HepG2 (cell line): ENCODE measurements around the gene ABCC3. TPM values are rescaled to one million over a fixed set of nuclear protein-coding genes. Genes with fewer than 3 reads are reported as not detected.

Experiments used
- ATF2 ChIP-seq: sonication (generic); formaldehyde crosslinking; IDR thresholded peaks from 2 replicates; pipeline ENCODE4 v1.4.0; 2020; ENCODE audit warnings: missing genetic modification reagents
- ATRX ChIP-seq: sonication (generic); formaldehyde crosslinking; IDR thresholded peaks from 2 replicates; pipeline ENCODE4 v1.4.0; 2020; ENCODE audit warnings: missing genetic modification reagents, borderline replicate concordance
- DMTF1 ChIP-seq: sonication (generic); formaldehyde crosslinking; IDR thresholded peaks from 2 replicates; pipeline ENCODE4 v1.4.0; 2020; ENCODE audit warnings: mild to moderate bottlenecking, missing genetic modification reagents
- ETV6 ChIP-seq: sonication (generic); formaldehyde crosslinking; conservative IDR thresholded peaks from 2 replicates; pipeline ENCODE4 v1.4.0; 2020; ENCODE audit warnings: missing genetic modification reagents
- GLI4 ChIP-seq: sonication (generic); formaldehyde crosslinking; IDR thresholded peaks from 2 replicates; pipeline ENCODE4 v1.5.1; 2020; ENCODE audit warnings: missing genetic modification reagents, mild to moderate bottlenecking, moderate library complexity, borderline replicate concordance
- HNRNPK ChIP-seq: fragments of 200-400 bp; formaldehyde crosslinking; IDR thresholded peaks from 2 replicates; pipeline ENCODE4 v1.6.1; 2018; ENCODE audit warnings: low read length, low read depth, moderate library complexity, mild to moderate bottlenecking; ENCODE audit not compliant: poor library complexity, severe bottlenecking
- IKZF4 ChIP-seq: sonication (generic); formaldehyde crosslinking; IDR thresholded peaks from 2 replicates; pipeline ENCODE4 v1.5.1; 2020; ENCODE audit warnings: borderline replicate concordance, mild to moderate bottlenecking, low read depth, missing genetic modification reagents; ENCODE audit errors: not compliant biosample characterization
- JARID2 ChIP-seq: sonication (generic); formaldehyde crosslinking; IDR thresholded peaks from 2 replicates; pipeline ENCODE4 v1.8.1; 2023; ENCODE audit warnings: missing genetic modification reagents, inconsistent platforms; ENCODE audit not compliant: insufficient replicate concordance
- MIER3 ChIP-seq: IDR thresholded peaks from 2 replicates; pipeline ENCODE4 v1.6.1; 2016; ENCODE audit warnings: missing compliant biosample characterization, borderline replicate concordance
- MTERF4 ChIP-seq: sonication (generic); formaldehyde crosslinking; IDR thresholded peaks from 2 replicates; pipeline ENCODE4 v1.8.0; 2023; ENCODE audit warnings: mild to moderate bottlenecking, missing genetic modification reagents
- NFIC ChIP-seq: IDR thresholded peaks from 2 replicates; pipeline ENCODE4 v1.6.1; 2012; ENCODE audit warnings: mild to moderate bottlenecking, low read length, inconsistent platforms
- NRL ChIP-seq: sonication (generic); formaldehyde crosslinking; IDR thresholded peaks from 2 replicates; pipeline ENCODE4 v1.5.0; 2020; ENCODE audit warnings: missing genetic modification reagents, mild to moderate bottlenecking, moderate library complexity, borderline replicate concordance
- PHF5A ChIP-seq: IDR thresholded peaks from one replicate; pipeline ENCODE4 v1.6.1; 2018; ENCODE audit warnings: low read depth, missing genetic modification reagents; ENCODE audit not compliant: unreplicated experiment
- SIN3A ChIP-seq: IDR thresholded peaks from 2 replicates; pipeline ENCODE4 v1.6.1; 2011; ENCODE audit warnings: low read depth, mild to moderate bottlenecking, control low read depth, low read length, borderline replicate concordance
- SIN3B ChIP-seq: fragments of 150-350 bp; IDR thresholded peaks from 2 replicates; pipeline ENCODE4 v1.6.1; 2014; ENCODE audit warnings: low read length
- SP1 ChIP-seq, 2 experiments: fragments of 450-650 bp in 1 of 2; sonication (generic) in 1 of 2; formaldehyde crosslinking in 1 of 2; IDR thresholded peaks; 2 replicates each; pipeline versions ENCODE4 v1.4.0 to v1.6.1; 2016 to 2020; ENCODE audit warnings: missing genetic modification reagents in 1 of 2
- TP53 ChIP-seq: sonication (generic); formaldehyde crosslinking; conservative IDR thresholded peaks from 2 replicates; pipeline ENCODE4 v1.4.0; 2020; ENCODE audit warnings: missing genetic modification reagents
- ZBTB20 ChIP-seq: sonication (generic); formaldehyde crosslinking; IDR thresholded peaks from 2 replicates; pipeline ENCODE4 v1.8.1; 2023; ENCODE audit warnings: missing genetic modification reagents, low read depth, mild to moderate bottlenecking, borderline replicate concordance
- ZNF44 ChIP-seq: sonication (generic); formaldehyde crosslinking; IDR thresholded peaks from 2 replicates; pipeline ENCODE4 v1.5.1; 2020; ENCODE audit warnings: mild to moderate bottlenecking, missing genetic modification reagents
- ZNF615 ChIP-seq: sonication (generic); formaldehyde crosslinking; IDR thresholded peaks from 2 replicates; pipeline ENCODE4 v1.5.0; 2020; ENCODE audit warnings: mild to moderate bottlenecking, missing genetic modification reagents, borderline replicate concordance
- ZNF704 ChIP-seq: sonication (generic); formaldehyde crosslinking; IDR thresholded peaks from 2 replicates; pipeline ENCODE4 v1.8.1; 2023; ENCODE audit warnings: mild to moderate bottlenecking, inconsistent platforms, moderate library complexity, missing genetic modification reagents, borderline replicate concordance
- polyA plus RNA-seq, 8 experiments: library from polyadenylated mRNA; depleted of rRNA in 3 of 8; stranded (reverse) in 7 of 8; unstranded in 1 of 8; fragments of >200 nt; fragmentation: Illumina TruSeq in 4 of 8; extraction: Trizol in 4 of 8; gene quantifications; 2 replicates each; pipeline versions ENCODE4 v1.2.1 to v1.2.3, GENCODE V29; 2011 to 2016; ENCODE audit warnings: low read depth in 4 of 8, missing spikeins in 1 of 8, mixed read lengths in 1 of 8; ENCODE audit not compliant: insufficient read depth in 1 of 8
- total RNA-seq, 5 experiments: library from RNA; depleted of rRNA; stranded (reverse); fragments of >200 nt; fragmentation: Illumina TruSeq; extraction: Trizol; gene quantifications; 2 replicates each; pipeline ENCODE4 v1.2.3, GENCODE V29; 2016; ENCODE audit warnings: low read depth in 1 of 5

Gene ABCC3
- total and polyA plus RNA-seq, 2 of the 13 experiments (the other 11 are each of a cell fraction or from before 2014, with no cell fraction given): 25.2 to 50.7 TPM

GRCh38 chr17:50634224-50634914 lies at the start of gene ABCC3 (continued):
- TF ChIP-seq HNRNPK (peak; percentile 38), ZNF704 (CRISPR knock-in tag) (no peak), SIN3A (no peak), ZBTB20 (CRISPR knock-in tag) (no peak), IKZF4 (CRISPR knock-in tag) (no peak), ATF2 (CRISPR knock-in tag) (no peak), NFIC (no peak), TP53 (no peak), MTERF4 (CRISPR knock-in tag) (peak; percentile 86; the same call in 1 of the 2 replicates), GLI4 (CRISPR knock-in tag) (0 out of 2 replicates have a peak, but pooled peaks have one; percentile 68), SIN3B (no peak), JARID2 (CRISPR knock-in tag) (no peak), ATRX (CRISPR knock-in tag) (no peak), SP1 (IDR thresholded peaks at IDR 0.05) (no peak), SP1 (CRISPR knock-in tag; IDR thresholded peaks at IDR 0.05) (no peak), ZNF615 (CRISPR knock-in tag) (no peak), ZNF44 (CRISPR knock-in tag) (no peak), ETV6 (CRISPR knock-in tag) (peak; percentile 32; the same call in 1 of the 2 replicates), MIER3 (CRISPR knock-in tag) (no peak), DMTF1 (CRISPR knock-in tag) (no peak), NRL (CRISPR knock-in tag) (no peak), PHF5A (no peak)
